ENCODE results near the gene CPT1C.

Gene CPT1C

GRCh38 chr19:49761625-49762311 lies 70.9 kb downstream of the CPT1C start:
- Mint-ChIP-seq H3K9me3 (no peaks in the 10 kb centered on the region), H3K27me3 (ENCODE audit: low read depth) (no peaks in the 10 kb centered on the region), H3K4me1 (ENCODE audit: low read depth) (peaks cover 5% of the 10 kb centered on the region), H3K27ac (peak overlapping the region; percentile 59), H3K4me3 (no peak overlapping the region), H3K36me3 (ENCODE audit: low read depth) (no peaks in the 10 kb centered on the region)

DNA sequence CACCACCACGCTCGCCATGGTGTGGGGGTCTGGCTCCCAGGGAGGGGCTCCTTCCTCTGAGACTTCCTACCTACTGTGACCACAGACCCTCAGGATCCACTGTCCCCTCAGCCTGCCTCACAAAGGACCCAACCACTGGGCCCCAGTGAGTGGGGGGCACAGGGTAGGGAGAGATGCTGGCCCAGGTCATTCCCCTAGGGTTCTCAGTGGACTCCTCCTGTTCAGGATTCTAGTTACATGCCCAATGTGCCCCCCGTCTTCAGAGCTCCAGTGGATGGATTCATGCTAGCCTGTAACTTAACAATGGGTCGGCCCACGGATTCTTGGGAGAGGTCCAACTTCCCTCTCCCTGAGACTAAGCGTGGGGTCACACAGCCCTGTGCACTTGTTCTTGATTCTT lies 72.3 kb downstream of the CPT1C start, which contains the start of gene TSKS:
Gene TSKS, minus strand, starts transcription at position 77 of the 400 bp plus-strand sequence. Its CDS starts 59 bp downstream, at position 18.
- Mint-ChIP-seq H3K4me3 (no peak within 1 kb of the TSS), H3K27me3 (ENCODE audit: low read depth) (no peaks in the 10 kb centered on the region), H3K27ac (peak within 1 kb of the TSS; percentile 62), H3K9me3 (no peaks in the 10 kb centered on the region), H3K36me3 (ENCODE audit: low read depth) (no peaks in the 10 kb centered on the region), H3K4me1 (ENCODE audit: low read depth) (peaks cover 15% of the 10 kb centered on the region)

Measured in T-helper 1 cell treated with Interleukin-12 subunit alpha and Interleukin-12 subunit beta and Interleukin-4 antibody, amounts not matched to agents 30 μg/mL and 1 μg/mL, for 36 hours (primary cell).